ENCODE data around the gene SCN9A.

The SCN9A gene

GRCh38 chr2:166256896-166257295 lies 118.8 kb downstream of the SCN9A start:
- Histone ChIP-seq H3K4me1 (ENCODE audit: control insufficient read depth, insufficient read depth, low read length) (no peaks in the 10 kb centered on the region), H3K4me3 (ENCODE audit: low read depth, low read length) (no peak overlapping the region), H3K9me3 (ENCODE audit: control insufficient read depth, insufficient read depth, low read depth, low read length) (no peaks in the 10 kb centered on the region), H3K27ac (ENCODE audit: extremely low read depth, low read depth, low read length) (no peak overlapping the region), H3K36me3 (ENCODE audit: control insufficient read depth in 2 of 2, insufficient read depth in 1 of 2, low read length in 2 of 2) (no peaks in the 10 kb centered on the region)
- ChIA-PET CTCF (no interaction called here), POLR2A (no interaction called here)
- TF ChIP-seq SETDB1 (IDR thresholded peaks at IDR 0.05; ENCODE audit: insufficient read length, low read length) = no peak
- TF ChIP-seq OVOL3 (tag by site-specific recombination; IDR thresholded peaks at IDR 0.05) = no peak
- no peak for TF ChIP-seq ZNF521 (tag by site-specific recombination; IDR thresholded peaks at IDR 0.05)
- TF ChIP-seq MYNN (tag by site-specific recombination; IDR thresholded peaks at IDR 0.05; ENCODE audit: borderline replicate concordance) = no peak
- TF ChIP-seq ZNF518A (tag by site-specific recombination; conservative IDR thresholded peaks at IDR 0.05; ENCODE audit: low read depth) = no peak
- no peak for TF ChIP-seq ZXDB (tag by site-specific recombination; IDR thresholded peaks at IDR 0.05)
- no peak for TF ChIP-seq ZNF19 (tag by site-specific recombination; IDR thresholded peaks at IDR 0.05; ENCODE audit: low read depth)
- no peak for TF ChIP-seq ZNF423 (tag by site-specific recombination; IDR thresholded peaks at IDR 0.05)
- no peak for TF ChIP-seq ZNF664 (tag by site-specific recombination; IDR thresholded peaks at IDR 0.05)
- no peak for TF ChIP-seq ZNF148 (tag by site-specific recombination; IDR thresholded peaks at IDR 0.05; ENCODE audit: borderline replicate concordance)
- TF ChIP-seq PRDM2 (tag by site-specific recombination; IDR thresholded peaks at IDR 0.05; ENCODE audit: borderline replicate concordance) = no peak

GRCh38 chr2:166249318-166249717 lies 126.4 kb downstream of the SCN9A start:
- ChIA-PET POLR2A (no interaction called here), CTCF (no interaction called here)
- Histone ChIP-seq H3K4me1 (ENCODE audit: control insufficient read depth, insufficient read depth, low read length) (no peaks in the 10 kb centered on the region), H3K4me3 (ENCODE audit: low read depth, low read length) (no peak overlapping the region), H3K27ac (ENCODE audit: extremely low read depth, low read depth, low read length) (no peak overlapping the region), H3K36me3 (ENCODE audit: control insufficient read depth in 2 of 2, insufficient read depth in 1 of 2, low read length in 2 of 2) (no peaks in the 10 kb centered on the region), H3K9me3 (ENCODE audit: control insufficient read depth, insufficient read depth, low read depth, low read length) (no peaks in the 10 kb centered on the region)
- TF ChIP-seq ZNF561 (tag by site-specific recombination; IDR thresholded peaks at IDR 0.05; ENCODE audit: borderline replicate concordance) (no peak), PRDM2 (tag by site-specific recombination; IDR thresholded peaks at IDR 0.05; ENCODE audit: borderline replicate concordance) (no peak), TRIM28 (IDR thresholded peaks at IDR 0.05; ENCODE audit: borderline replicate concordance, low read length) (no peak), ZSCAN23 (tag by site-specific recombination; IDR thresholded peaks at IDR 0.05) (no peak), ZNF391 (tag by site-specific recombination; IDR thresholded peaks at IDR 0.05; ENCODE audit: borderline replicate concordance, low read depth) (no peak), HOXA7 (CRISPR knock-in tag; IDR thresholded peaks at IDR 0.05; ENCODE audit: borderline replicate concordance) (no peak)
